ENCODE measurements around the gene ZMYM3.

GRCh38 chrX:71225676-71226075 lies 28.3 kb downstream of the ZMYM3 start:
- no peak for TF ChIP-seq CTCF (IDR thresholded peaks at IDR 0.05; ENCODE audit: poor library complexity)
- no peak for TF ChIP-seq EZH2 (IDR thresholded peaks at IDR 0.05; ENCODE audit: borderline replicate concordance)
- no peak for TF ChIP-seq EZH2phosphoT487 (IDR thresholded peaks at IDR 0.05; ENCODE audit: low read depth, severe bottlenecking, unreplicated experiment)

All from hepatocyte (in vitro differentiated cells).